Effector CD8-positive, alpha-beta T cell (primary cell): Measurements from ENCODE around the gene STRIP1.

Experiments used
- DNase-seq: peaks from one replicate; lab custom pipeline; 2025; lab: John Stamatoyannopoulos, UW
- total RNA-seq, 4 experiments: gene quantifications; one replicate each; lab custom pipeline; 2026; lab: John Stamatoyannopoulos, UW

STRIP1 gene, protein sequence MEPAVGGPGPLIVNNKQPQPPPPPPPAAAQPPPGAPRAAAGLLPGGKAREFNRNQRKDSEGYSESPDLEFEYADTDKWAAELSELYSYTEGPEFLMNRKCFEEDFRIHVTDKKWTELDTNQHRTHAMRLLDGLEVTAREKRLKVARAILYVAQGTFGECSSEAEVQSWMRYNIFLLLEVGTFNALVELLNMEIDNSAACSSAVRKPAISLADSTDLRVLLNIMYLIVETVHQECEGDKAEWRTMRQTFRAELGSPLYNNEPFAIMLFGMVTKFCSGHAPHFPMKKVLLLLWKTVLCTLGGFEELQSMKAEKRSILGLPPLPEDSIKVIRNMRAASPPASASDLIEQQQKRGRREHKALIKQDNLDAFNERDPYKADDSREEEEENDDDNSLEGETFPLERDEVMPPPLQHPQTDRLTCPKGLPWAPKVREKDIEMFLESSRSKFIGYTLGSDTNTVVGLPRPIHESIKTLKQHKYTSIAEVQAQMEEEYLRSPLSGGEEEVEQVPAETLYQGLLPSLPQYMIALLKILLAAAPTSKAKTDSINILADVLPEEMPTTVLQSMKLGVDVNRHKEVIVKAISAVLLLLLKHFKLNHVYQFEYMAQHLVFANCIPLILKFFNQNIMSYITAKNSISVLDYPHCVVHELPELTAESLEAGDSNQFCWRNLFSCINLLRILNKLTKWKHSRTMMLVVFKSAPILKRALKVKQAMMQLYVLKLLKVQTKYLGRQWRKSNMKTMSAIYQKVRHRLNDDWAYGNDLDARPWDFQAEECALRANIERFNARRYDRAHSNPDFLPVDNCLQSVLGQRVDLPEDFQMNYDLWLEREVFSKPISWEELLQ
- 124 to 147 (median 137) reads per million in 4 experiments for total RNA-seq

DNA sequence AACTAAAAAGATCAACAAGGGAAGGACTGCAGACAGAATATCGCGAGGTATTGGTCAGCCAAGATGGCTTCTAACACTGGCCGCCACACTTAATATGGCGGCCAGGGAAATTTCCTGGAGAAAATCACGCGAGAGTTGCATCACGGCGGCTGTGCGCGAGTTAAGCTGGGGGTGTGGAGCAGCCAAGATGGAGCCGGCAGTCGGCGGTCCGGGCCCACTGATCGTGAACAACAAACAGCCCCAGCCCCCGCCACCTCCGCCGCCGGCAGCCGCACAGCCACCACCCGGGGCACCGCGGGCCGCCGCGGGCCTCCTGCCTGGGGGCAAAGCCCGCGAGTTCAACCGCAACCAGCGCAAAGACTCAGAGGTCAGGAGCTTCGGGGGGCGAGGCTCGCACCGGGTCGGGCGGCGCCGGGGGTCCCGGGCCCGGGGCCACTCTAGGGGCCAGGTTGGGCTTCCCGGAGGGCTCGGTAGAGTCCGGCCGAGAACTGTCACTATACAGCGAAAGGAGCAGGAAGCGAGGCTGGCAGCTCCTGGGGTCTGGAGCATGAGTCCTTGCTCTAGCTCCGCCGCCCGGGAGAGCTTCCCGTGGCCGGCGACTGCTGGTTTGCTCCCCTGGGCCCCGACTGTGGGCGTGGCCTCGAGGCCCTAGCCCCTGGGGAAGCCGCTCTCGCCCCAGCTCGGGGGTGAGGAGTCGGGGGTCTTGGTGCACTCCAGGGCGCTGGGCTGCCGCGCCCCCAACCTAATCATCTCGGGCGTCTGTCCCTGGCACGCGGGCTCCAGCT, at the start of gene STRIP1:
TSS of gene STRIP1 (plus strand) at position 174 of the 785 bp plus-strand sequence. CDS start at position 188, 14 bp downstream.
- peak; percentile 85 for DNase-seq

DNA sequence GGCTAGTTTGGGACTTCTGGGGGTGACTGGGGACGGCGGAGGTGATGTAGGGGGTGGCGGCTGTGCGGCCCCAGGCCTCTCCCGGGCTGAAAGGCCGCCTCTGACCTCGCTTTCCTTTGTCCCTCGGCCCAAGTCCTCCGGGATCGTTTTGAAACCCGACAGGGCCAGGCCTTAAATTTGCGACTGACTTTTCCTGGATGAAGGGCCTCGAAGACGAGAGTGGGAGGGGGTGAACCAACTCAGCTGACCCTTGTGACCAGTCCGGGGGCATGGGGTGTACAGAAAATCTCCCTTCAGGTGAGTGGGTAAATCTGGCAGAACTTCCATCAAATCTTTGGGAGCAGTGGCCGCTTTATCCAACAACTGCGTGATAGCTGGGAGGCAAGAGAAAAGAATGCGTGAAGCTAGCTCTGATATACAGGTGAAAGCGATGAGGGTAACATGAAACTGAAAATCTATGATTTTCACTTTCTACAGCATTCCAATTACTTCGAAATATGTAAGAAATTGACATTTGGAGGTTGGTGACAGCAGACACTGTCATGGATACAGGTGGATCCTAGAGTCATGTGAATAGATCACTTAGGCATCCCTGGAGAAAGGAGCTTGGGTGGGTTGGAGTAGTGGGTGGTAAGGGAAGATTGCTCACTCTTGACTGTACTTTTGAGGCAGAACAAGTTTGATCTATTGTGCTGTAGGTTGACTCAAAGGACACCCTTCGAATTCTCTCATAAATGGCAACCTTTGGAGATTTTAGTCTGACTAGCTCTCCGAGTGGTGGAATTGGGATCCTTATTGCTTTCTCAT, 49.0 kb upstream of the STRIP1 start:
- no peak for DNase-seq

DNA sequence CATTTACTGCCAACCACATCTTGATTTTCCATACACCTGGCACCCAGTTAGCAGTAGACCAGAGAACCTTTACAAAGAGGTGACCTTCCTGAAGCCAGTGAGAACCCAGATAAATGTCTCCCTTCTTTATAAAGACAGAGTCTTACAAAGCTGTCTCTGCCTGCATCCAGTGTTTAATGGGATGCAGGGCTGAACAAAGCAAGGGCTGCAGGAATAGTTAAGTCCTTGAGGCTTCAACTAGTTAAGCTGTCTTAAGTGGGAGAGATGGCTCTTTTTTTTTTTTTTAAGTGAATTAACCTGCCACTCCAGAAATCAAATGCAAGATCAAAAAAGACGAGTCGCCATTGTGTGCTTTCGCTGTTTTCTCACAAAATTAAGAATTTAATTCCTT, 48.4 kb upstream of the STRIP1 start:
- DNase-seq = no peak

DNA sequence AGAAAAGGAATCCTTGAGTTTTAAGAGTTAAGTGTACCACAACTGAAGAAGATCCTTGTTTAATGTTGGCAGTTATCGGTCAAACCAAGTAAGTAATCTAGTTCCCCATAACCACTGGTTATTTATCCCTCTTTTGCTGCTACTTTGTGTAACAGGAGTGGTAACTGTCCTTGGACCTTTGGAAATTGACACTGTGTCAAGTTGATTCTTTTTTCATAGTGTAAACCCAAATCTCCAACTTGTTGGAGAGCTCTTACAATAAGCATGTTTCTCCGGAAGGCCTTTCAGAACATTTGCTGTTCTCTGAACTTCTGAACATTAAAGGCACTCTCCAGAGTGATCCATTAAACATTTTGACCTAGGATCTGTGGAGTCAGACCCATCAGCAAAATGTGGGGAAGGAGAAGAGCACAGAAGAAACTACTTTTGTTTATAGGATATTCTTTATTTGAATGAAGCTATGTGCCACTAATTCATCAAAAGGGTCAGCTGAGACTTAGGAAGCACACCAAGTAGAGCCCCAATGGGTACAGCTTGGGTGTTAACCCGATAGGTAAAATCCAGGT, 46.0 kb upstream of the STRIP1 start:
- DNase-seq = no peak

DNA sequence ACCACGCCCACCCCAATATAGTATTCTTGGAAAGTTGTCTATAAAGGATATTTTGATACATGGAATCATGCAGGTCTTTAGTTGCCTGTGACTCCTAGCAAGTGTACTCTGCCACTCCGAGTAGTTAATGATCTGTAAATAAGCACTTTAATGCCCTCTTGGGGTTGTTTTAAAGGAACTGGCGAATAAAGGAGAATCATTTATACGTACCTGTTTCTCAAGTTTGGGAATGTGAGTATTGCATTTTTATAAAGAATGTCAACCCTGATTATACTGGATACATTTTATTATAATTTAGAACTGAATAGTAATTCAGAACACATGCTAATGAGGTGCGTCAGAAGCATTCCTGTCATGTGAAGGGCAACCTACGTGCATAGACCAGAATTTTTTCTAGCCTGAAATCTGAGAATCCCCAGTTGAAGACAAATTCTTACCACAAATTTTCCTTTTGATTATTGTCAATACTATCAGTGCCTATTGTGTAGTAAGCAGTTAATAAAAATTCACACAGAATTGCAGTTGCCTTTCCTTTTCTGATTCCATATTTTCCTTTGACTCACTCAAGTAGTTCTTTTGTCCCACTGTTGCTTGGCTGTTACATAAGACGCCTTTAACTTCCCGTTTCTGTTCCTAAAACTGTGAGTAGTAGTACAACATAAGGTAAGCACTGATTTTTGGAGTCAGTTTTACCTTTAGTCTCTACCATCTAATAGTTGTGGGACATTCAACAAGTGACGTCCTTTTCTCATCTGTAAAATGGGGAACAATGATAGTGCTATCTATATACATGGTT, 44.7 kb upstream of the STRIP1 start:
- DNase-seq = no peak

DNA sequence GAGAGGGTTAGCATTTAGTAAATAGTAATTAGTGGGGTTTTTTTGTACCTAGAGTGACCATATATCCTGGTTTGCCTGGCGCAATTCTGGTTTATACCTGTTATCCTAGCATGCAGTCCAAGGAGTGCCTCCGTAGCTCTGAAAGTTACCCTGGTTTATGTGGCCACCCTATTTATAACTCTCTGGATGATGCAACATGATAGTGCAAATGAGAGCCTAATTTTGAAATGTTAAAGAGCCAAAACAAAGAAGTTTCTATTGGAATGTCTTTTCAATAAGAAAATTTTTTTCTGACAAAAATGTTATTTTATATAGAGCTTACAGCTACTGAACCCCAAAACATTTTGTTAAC, 44.1 kb upstream of the STRIP1 start:
- DNase-seq = no peak

DNA sequence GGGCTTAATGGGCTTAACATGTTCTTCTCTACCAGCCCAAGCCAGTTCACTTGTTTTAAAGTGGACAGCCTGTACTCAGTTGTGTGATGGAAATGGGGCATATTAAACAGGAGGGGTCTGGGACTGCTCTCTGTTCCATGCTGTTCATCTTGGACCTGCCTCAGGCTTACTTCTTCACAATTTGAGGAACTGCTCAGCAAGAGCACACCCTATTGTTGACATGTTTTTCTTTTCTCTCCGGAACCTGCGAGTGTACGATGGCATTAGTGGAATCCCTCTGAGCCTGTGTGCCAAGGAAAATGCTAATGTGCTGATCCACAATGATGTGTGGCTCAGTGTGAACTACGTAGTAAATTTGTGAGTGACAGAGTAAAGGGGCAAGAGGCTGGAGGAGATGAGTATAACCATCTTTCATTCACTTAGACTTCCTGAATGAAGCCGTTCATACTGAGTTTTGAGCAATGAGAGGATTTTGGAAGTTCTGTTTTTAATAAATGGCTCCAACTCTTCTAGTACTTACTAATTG, 43.0 kb upstream of the STRIP1 start:
- DNase-seq = no peak

DNA sequence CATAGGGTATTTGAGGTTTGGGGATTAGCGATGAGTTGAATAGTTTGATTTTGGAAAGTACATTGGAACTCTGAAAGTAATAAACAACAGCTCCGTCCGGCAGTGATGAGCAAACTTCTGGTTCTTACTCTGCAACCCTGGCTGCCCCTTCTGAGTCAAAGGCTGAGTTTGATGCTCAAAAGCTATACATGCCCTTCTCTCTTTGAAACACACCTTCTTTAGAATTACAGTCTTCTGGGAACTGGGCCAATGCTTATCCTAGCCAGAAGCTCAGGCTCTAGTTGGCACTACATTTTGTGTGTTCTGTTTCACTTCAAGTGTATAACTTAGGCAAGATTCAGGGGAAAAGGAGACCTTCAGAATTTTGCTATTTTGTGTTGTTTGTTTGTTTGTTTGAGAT, 40.5 kb upstream of the STRIP1 start:
- DNase-seq = no peak

DNA sequence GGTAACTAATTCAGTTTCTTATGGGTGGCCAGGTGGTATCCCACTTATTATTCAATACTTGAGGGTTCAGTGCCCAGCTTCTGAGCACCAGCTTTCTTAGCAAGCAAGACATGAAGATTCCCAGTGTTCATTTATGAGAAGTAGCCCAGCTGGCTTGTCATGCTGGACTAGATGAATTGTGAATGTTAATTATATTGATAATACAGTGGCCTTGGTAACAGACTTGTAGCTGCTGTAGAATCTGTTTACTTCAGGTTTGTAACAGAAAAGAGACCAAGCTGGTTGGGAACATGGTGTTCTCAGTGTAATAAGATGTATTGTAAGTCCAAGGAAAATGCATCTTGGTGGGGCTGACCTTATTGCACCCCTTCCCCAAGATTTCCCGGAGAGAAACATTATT, 39.8 kb upstream of the STRIP1 start:
- no peak for DNase-seq

DNA sequence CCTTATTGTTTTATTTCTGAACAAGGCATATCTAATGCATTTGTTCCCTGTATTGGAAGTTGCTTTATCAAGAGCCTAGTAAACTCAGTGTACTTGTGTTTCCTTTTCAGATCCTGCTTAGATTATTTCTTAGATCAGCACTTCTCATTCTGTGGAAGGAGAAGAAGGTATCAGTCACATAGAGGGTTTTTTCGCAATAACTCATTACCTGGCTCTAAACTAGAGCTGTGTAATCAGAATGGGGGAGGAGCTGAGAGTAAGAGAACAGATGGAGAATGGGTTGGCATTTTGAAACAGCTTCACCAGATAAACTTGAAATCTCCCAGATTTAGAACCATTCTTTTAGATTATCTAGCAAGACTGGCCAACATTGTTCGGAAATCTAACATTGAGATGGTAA, 38.9 kb upstream of the STRIP1 start:
- no peak for DNase-seq

DNA sequence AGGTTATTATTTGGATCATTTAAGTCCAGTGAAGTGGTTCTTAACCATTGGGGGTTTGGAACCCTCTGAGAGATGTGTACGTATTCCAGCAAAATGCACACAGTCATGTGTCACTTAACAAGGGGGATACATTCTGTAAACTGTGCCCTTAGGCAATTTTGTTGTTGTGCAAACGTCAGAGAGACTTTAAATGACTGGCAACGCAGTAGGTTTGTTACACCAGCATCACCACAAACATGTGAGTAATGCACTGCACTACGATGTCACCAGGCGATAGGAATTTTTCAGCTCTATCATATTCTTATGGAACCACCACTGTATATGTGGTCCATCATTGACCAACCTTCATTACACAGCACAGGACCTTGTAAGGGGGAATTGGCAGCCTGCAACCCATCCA, 37.9 kb upstream of the STRIP1 start:
- no peak for DNase-seq

DNA sequence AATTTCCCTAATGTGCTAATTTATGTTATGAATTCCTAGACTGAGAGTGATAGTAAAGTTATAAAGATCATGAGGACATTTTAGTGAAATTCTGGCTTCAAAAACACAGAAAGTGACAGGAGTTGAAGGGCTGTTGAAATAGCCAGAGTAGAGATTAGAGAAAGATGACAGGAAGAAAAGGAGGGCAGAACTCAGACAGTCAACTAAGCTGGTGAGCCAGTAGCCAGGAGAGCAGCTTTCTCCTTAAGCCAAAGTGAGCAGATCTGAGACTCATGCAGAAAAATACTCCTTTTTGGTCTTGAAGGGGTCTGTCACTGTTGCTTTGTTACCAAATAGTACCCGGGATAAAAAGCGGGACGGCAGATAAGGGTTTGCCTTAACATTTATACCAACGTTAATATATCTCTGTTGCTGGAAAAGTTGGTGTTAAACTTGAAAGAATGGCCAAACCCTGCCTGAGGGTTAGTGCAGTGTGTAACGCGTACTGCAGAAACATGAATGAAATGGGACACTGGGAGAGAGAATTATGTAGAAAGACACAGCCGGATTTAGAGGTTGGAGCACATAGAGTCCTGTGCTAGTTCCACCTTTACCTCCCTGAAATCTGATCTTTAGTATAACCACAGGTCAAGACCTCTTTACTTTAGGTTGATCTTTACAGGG, 37.1 kb upstream of the STRIP1 start:
- no peak for DNase-seq

DNA sequence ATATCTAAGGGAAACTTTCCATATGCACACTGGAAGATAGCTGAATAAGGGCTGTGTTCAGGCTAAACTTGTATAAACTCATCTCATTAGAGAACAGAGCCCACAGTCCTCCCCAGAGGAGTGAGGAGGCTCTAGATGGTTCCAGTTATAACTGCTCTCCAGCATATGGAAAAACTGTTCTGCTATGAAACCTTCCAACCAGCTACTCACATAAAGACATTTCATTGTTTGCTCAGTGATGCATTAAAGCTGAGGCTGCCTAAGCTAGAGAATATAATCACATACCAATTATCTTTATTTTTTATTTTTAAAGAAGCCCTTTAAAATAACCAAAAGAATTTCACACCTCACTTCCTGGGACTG, 36.6 kb upstream of the STRIP1 start:
- DNase-seq = no peak

DNA sequence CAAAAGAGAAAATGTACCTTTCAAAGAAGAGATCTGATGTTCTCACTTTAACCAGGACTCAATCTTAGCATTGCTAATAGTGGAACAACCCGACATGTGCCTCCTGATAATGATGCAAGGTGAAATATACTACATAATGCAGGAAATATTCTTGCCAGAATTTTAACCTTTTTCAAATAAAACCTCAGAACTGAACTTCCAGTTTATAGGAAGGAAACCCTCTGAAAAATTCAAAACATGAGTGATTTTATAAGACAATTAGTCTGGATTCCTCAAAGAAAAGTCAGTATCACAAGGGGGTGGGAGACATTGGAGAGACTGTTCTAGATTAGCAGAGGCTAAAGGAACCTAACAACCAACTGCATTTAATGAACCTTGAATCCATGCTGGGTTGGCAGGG, 31.7 kb upstream of the STRIP1 start:
- DNase-seq = no peak

DNA sequence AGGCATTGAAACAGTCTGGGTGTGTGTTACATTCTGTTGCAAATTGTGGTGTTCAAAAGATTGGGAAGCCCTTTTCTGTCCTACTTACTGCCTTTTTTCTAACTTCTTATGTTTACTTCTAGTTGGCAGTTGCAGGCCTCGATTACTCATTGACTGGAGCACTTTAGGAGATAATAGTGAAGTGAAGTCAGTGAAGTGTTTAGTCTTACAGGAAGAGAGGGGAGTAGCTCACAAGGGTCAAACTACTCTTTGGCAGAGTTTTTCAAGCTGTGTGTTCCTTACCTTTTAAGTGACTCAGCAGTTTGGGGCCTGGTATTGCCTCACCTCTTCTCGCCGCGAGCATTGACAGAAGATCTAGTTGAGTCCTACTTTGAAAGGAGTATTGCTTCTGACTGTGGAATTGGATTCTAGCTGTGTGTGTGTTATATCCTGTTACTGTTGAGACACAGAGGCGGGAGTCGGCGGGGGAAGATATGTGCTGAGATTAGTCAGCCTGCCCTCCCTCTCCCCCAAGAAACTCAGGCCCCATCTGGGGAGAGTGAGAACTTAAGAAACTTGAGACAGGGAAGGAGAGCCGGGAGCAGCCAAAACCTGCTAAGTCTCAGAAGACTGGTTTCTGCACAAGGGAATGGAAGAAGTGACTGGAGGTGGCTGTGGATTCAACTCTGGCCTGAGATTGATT, 30.5 kb upstream of the STRIP1 start:
- no peak for DNase-seq

DNA sequence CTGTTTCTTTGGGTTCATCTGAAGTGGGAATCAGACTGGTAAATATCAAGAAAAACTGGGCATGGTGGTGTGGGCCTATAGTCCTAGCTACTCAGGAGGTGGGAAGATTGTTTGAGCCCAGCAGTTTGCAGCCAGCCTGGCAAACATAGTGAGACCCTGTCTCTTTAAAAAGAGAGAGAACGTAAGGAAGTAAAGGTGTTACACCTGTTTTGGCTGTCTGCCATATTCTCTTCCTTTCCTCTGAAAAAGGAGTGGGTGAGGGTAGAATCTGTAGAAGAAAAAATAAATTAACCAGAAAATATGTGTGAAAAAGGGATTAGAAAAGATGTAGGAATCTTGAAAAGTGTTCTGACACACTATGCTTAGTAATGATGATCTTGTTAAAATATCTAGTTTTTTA, 29.8 kb upstream of the STRIP1 start:
- no peak for DNase-seq

DNA sequence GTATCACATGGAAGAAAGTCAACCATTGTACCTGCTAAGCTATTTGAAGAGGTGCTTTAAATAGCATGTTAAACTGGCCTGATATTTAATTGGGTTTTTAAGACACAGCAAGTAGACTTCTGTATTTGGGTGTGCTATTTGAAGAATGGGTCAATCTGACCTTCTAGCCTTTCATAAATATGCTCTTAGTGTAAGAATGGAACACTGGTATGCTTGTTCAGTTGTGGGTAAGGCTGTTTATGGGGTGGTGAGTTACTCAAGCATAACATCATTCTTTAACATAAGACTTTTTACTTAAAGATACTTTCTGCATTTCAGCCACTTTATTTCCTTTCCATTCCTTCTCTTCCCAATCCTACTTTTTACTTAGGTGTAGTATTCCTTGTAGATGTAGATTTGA, 28.5 kb upstream of the STRIP1 start:
- DNase-seq = no peak

DNA sequence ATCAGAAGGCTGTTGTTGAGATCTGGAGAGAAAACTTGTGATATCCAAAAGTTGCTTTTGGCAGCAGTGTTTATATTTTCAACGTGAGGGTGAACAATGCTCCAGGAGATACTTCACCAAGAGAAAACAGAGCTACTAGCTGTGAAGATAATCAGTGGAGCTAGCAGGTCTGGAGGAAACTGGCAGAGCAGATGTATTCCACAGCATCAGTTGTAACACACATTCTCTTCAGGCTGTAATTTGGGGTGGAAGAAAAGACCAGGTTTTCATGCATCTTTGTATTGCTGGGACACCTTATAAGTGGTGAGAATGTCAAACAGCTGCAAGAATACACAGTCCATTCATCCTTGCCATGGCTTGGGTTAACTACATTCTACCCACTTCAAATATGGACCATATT, 27.9 kb upstream of the STRIP1 start:
- DNase-seq = no peak
